ENCODE measurements around the gene SPINT2. TPM values are rescaled to one million over a fixed set of nuclear protein-coding genes. Genes with fewer than 3 reads are reported as not detected.

SPINT2 gene
- total and polyA plus RNA-seq, 7 experiments from 2014 or later = 35.5 to 139 (median 40.9) TPM

GRCh38 chr19:38231918-38232317 is 32.5 kb upstream of the SPINT2 start:
- DNase-seq (no peak), ATAC-seq (no peak)
- ChIA-PET CTCF (no interaction called here), POLR2A (no interaction called here)
- Histone ChIP-seq H3K27ac (ENCODE audit: low read depth, low read length) (no peak overlapping the region), H3K36me3 (ENCODE audit: control insufficient read depth in 2 of 3, insufficient read depth in 3 of 3, low read length in 3 of 3) (no peaks in the 10 kb centered on the region), H3K4me1 (ENCODE audit: control insufficient read depth in 2 of 2, insufficient read depth in 2 of 2, low read length in 2 of 2) (peaks cover 0 to 7% of the 10 kb centered on the region in 2 donors), H3K9me3 (ENCODE audit: control insufficient read depth in 2 of 3, low read length in 3 of 3) (no peaks in the 10 kb centered on the region), H3K4me3 (ENCODE audit: low read length) (no peak overlapping the region), H3K27me3 (ENCODE audit: control insufficient read depth in 2 of 2, insufficient read depth in 2 of 2, low read length in 2 of 2) (peaks cover 5 to 13% of the 10 kb centered on the region in 2 donors)
- Mint-ChIP-seq H3K9me3 (peaks cover 0 to 2% (median 0%) of the 10 kb centered on the region in 11 donors), H3K27ac (no peak overlapping the region), H3K36me3 (no peaks in the 10 kb centered on the region), H3K4me1 (peaks cover 0 to 12% (median 7%) of the 10 kb centered on the region in 7 donors), H3K27me3 (peaks cover 36 to 47% (median 43%) of the 10 kb centered on the region in 5 donors), H3K4me3 (no peak overlapping the region)
- intact Hi-C loops (cut with micrococcal nuclease) = loop anchor here in 1 of 2 donors (5.0 kb wide), 1 partner anchor 185 kb away; no protein-coding TSS in a partner anchor

DNA sequence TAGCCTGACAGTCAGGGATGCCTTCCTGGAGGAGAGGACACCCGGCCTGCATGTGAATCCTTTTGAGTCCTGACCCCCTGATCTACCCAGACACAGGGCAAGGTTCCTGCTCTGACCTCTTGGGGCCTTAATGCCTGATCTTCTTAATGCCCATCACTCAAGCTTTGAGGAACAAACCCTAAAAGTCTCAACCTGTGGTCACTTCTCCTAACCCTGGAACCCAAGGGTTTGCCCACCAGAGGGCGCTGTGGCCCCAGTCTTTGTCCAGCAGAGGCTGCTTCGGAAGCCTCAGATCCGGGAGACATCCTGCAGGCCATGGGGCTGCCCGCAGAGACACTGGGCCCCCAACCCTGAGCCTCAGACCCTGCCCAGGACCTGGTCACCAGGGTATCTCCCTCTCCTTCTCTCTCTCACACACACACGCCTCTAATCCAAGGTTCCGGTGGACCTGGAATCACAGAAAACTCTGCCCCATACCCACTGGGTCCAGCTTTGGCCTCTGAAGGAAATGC is 30.6 kb upstream of the SPINT2 start:
- Mint-ChIP-seq H3K27ac (no peak overlapping the region), H3K4me3 (no peak overlapping the region), H3K9me3 (peaks cover 0 to 2% (median 0%) of the 10 kb centered on the region in 11 donors), H3K4me1 (peaks cover 0 to 12% (median 3%) of the 10 kb centered on the region in 7 donors), H3K27me3 (peaks cover 25 to 39% (median 32%) of the 10 kb centered on the region in 5 donors), H3K36me3 (no peaks in the 10 kb centered on the region)
- Histone ChIP-seq H3K4me1 (ENCODE audit: control insufficient read depth in 2 of 2, insufficient read depth in 2 of 2, low read length in 2 of 2) (peaks cover 0 to 6% of the 10 kb centered on the region in 2 donors), H3K27ac (ENCODE audit: low read depth, low read length) (no peak overlapping the region), H3K4me3 (ENCODE audit: low read length) (no peak overlapping the region), H3K36me3 (ENCODE audit: control insufficient read depth in 2 of 3, insufficient read depth in 3 of 3, low read length in 3 of 3) (no peaks in the 10 kb centered on the region), H3K27me3 (ENCODE audit: control insufficient read depth in 2 of 2, insufficient read depth in 2 of 2, low read length in 2 of 2) (peaks cover 0 to 5% of the 10 kb centered on the region in 2 donors), H3K9me3 (ENCODE audit: control insufficient read depth in 2 of 3, low read length in 3 of 3) (no peaks in the 10 kb centered on the region)
- DNase-seq (peak; percentile 22 to 88 (median 55)), ATAC-seq (peak; percentile 71)
- CTCF ChIA-PET = interaction anchor here (0.7 to 1.6 kb wide), 2 partner anchors 28 to 227 kb away, joined by 4 to 5 read pairs; no protein-coding TSS in a partner anchor
- POLR2A ChIA-PET = no interaction called here
- intact Hi-C loops (cut with micrococcal nuclease) = loop anchor here (1.0 to 5.0 kb wide), 3 partner anchors 102 to 331 kb away; partner anchors contain the start of gene CATSPERG (in 1 of the 2)

- Mint-ChIP-seq H3K9me3 (peaks cover 0 to 2% (median 0%) of the 10 kb centered on the region in 11 donors), H3K27me3 (peaks cover 25 to 39% (median 32%) of the 10 kb centered on the region in 5 donors), H3K27ac (no peak overlapping the region), H3K4me3 (no peak overlapping the region), H3K36me3 (no peaks in the 10 kb centered on the region), H3K4me1 (peaks cover 0 to 10% (median 3%) of the 10 kb centered on the region in 7 donors)
- peaks cover 0 to 5% of the 10 kb centered on the region in 2 donors for H3K27me3 ChIP-seq (ENCODE audit: control insufficient read depth in 2 of 2, insufficient read depth in 2 of 2, low read length in 2 of 2)
- H3K27ac ChIP-seq (ENCODE audit: low read depth, low read length) = no peak overlapping the region
- no peaks in the 10 kb centered on the region for H3K4me1 ChIP-seq (ENCODE audit: control insufficient read depth in 2 of 2, insufficient read depth in 2 of 2, low read length in 2 of 2)
- ATAC-seq (no peak), DNase-seq (no peak)
- no peaks in the 10 kb centered on the region for H3K9me3 ChIP-seq (ENCODE audit: control insufficient read depth in 2 of 3, low read length in 3 of 3)
- intact Hi-C loops (cut with micrococcal nuclease) = loop anchor here (1.0 to 5.0 kb wide), 3 partner anchors 101 to 332 kb away; partner anchors contain the start of gene CATSPERG (in 1 of the 2)
- no peaks in the 10 kb centered on the region for H3K36me3 ChIP-seq (ENCODE audit: control insufficient read depth in 2 of 3, insufficient read depth in 3 of 3, low read length in 3 of 3)
- CTCF ChIA-PET = interaction anchor here (0.7 to 1.6 kb wide), 3 partner anchors 28 to 191 kb away, joined by 3 to 6 read pairs (median 4); partner anchors contain the start of gene CATSPERG
- no peak overlapping the region for H3K4me3 ChIP-seq (ENCODE audit: low read length)
- POLR2A ChIA-PET = no interaction called here
Observed at GRCh38 chr19:38234615-38235014, 29.8 kb upstream of the SPINT2 start.

DNA sequence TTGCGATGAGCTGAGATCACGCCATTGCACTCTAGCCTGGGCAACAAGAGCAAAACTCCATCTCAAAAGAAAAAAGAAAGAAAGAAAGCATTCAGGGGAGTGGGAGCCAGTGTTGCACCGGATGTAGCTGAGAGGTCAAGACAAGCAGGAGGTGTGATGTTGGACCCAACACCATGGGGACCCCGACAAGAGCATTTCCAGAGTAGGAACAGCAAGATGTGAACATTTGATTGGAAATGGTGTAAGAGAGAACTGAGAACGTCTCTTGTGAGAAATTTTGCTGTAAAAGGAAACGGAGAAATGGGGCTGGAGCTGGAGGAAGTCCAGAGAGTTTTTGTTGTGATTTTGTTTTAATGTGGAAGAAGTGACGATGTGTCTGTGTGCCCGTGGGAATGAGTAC is 24.6 kb upstream of the SPINT2 start:
- CTCF ChIA-PET = interaction anchor here (0.6 kb wide), 2 partner anchors 13 to 71 kb away, joined by 3 read pairs; no protein-coding TSS in a partner anchor
- Histone ChIP-seq H3K36me3 (ENCODE audit: control insufficient read depth in 2 of 3, insufficient read depth in 3 of 3, low read length in 3 of 3) (no peaks in the 10 kb centered on the region), H3K27ac (ENCODE audit: low read depth, low read length) (no peak overlapping the region), H3K4me1 (ENCODE audit: control insufficient read depth in 2 of 2, insufficient read depth in 2 of 2, low read length in 2 of 2) (peaks cover 0 to 3% of the 10 kb centered on the region in 2 donors), H3K27me3 (ENCODE audit: control insufficient read depth in 2 of 2, insufficient read depth in 2 of 2, low read length in 2 of 2) (no peaks in the 10 kb centered on the region), H3K4me3 (ENCODE audit: low read length) (no peak overlapping the region), H3K9me3 (ENCODE audit: control insufficient read depth in 2 of 3, low read length in 3 of 3) (no peaks in the 10 kb centered on the region)
- H3K4me3 Mint-ChIP-seq = no peak overlapping the region
- POLR2A ChIA-PET = interaction anchor here (0.5 to 1.0 kb wide), 3 partner anchors 95 to 329 kb away, joined by 3 read pairs; partner anchors contain the start of gene PSMD8
- H3K4me1 Mint-ChIP-seq = peaks cover 4 to 6% (median 5%) of the 10 kb centered on the region in 7 donors
- ATAC-seq (no peak), DNase-seq (no peak)
- no peaks in the 10 kb centered on the region for H3K9me3 Mint-ChIP-seq
- peaks cover 0 to 2% (median 0%) of the 10 kb centered on the region in 5 donors for H3K36me3 Mint-ChIP-seq
- intact Hi-C loops (cut with micrococcal nuclease) = loop anchor here (5.0 to 10.0 kb wide), 2 partner anchors 77 to 375 kb away; partner anchors contain the start of genes KCNK6 (in 2 of the 2), YIF1B (in 2 of the 2), EIF3K (in 1 of the 2) and MAP4K1 (in 1 of the 2)
- H3K27ac Mint-ChIP-seq = no peak overlapping the region
- H3K27me3 Mint-ChIP-seq = peaks cover 0 to 14% (median 5%) of the 10 kb centered on the region in 5 donors

GRCh38 chr19:38243279-38243673 is 21.1 kb upstream of the SPINT2 start:
- Histone ChIP-seq H3K9me3 (ENCODE audit: control insufficient read depth in 2 of 3, low read length in 3 of 3) (no peaks in the 10 kb centered on the region), H3K36me3 (ENCODE audit: control insufficient read depth in 2 of 3, insufficient read depth in 3 of 3, low read length in 3 of 3) (no peaks in the 10 kb centered on the region), H3K4me3 (ENCODE audit: low read length) (no peak overlapping the region), H3K27me3 (ENCODE audit: control insufficient read depth in 2 of 2, insufficient read depth in 2 of 2, low read length in 2 of 2) (no peaks in the 10 kb centered on the region), H3K4me1 (ENCODE audit: control insufficient read depth in 2 of 2, insufficient read depth in 2 of 2, low read length in 2 of 2) (peaks cover 0 to 3% of the 10 kb centered on the region in 2 donors), H3K27ac (ENCODE audit: low read depth, low read length) (no peak overlapping the region)
- intact Hi-C loops (cut with micrococcal nuclease) = loop anchor here (5.0 to 10.0 kb wide), 2 partner anchors 74 to 372 kb away; partner anchors contain the start of genes KCNK6 (in 2 of the 2), YIF1B (in 2 of the 2), EIF3K (in 1 of the 2) and MAP4K1 (in 1 of the 2)
- DNase-seq = no peak
- Mint-ChIP-seq H3K36me3 (peaks cover 0 to 2% (median 0%) of the 10 kb centered on the region in 5 donors), H3K4me1 (peaks cover 4 to 10% (median 5%) of the 10 kb centered on the region in 7 donors), H3K9me3 (no peaks in the 10 kb centered on the region), H3K4me3 (peak overlapping the region in 7 of 10 donors; percentile 32 to 68 (median 60)), H3K27ac (no peak overlapping the region), H3K27me3 (peaks cover 0 to 9% (median 4%) of the 10 kb centered on the region in 5 donors)
- ATAC-seq = no peak
- POLR2A ChIA-PET = interaction anchor here (0.6 to 2.0 kb wide), 3 partner anchors 131 to 1087 kb away, joined by 3 to 9 read pairs (median 8); partner anchors contain the start of gene PSMD8
- CTCF ChIA-PET = interaction anchor here (0.6 to 1.8 kb wide), 5 partner anchors 13 to 160 kb away, joined by 3 to 15 read pairs (median 4); partner anchors contain the start of gene FAM98C

GRCh38 chr19:38245826-38246498 is 18.4 kb upstream of the SPINT2 start:
- Histone ChIP-seq H3K4me3 (ENCODE audit: low read length) (no peak overlapping the region), H3K9me3 (ENCODE audit: control insufficient read depth in 2 of 3, low read length in 3 of 3) (no peaks in the 10 kb centered on the region), H3K4me1 (ENCODE audit: control insufficient read depth in 2 of 2, insufficient read depth in 2 of 2, low read length in 2 of 2) (peaks cover 0 to 3% of the 10 kb centered on the region in 2 donors), H3K27me3 (ENCODE audit: control insufficient read depth in 2 of 2, insufficient read depth in 2 of 2, low read length in 2 of 2) (no peaks in the 10 kb centered on the region), H3K36me3 (ENCODE audit: control insufficient read depth in 2 of 3, insufficient read depth in 3 of 3, low read length in 3 of 3) (no peaks in the 10 kb centered on the region), H3K27ac (ENCODE audit: low read depth, low read length) (no peak overlapping the region)
- Mint-ChIP-seq H3K27ac (peak overlapping the region in 1 of 9 donors; percentile 33), H3K36me3 (peaks cover 0 to 6% (median 0%) of the 10 kb centered on the region in 5 donors), H3K9me3 (no peaks in the 10 kb centered on the region), H3K4me3 (no peak overlapping the region), H3K4me1 (peaks cover 4 to 14% (median 5%) of the 10 kb centered on the region in 7 donors), H3K27me3 (peaks cover 0 to 5% (median 0%) of the 10 kb centered on the region in 5 donors)
- DNase-seq = no peak
- ChIA-PET POLR2A (no interaction called here), CTCF (interaction anchor here (0.8 to 1.0 kb wide), 2 partner anchors 20 to 186 kb away, joined by 3 to 4 read pairs; no protein-coding TSS in a partner anchor)
- ATAC-seq = no peak
- intact Hi-C loops (cut with micrococcal nuclease) = loop anchor here in 1 of 2 donors (10.0 kb wide), 1 partner anchor 369 kb away; the partner anchor contains the start of genes EIF3K and MAP4K1
